ENCODE data around the gene KASH5. TPM values are rescaled to one million over a fixed set of nuclear protein-coding genes. Genes with fewer than 3 reads are reported as not detected.

KASH5 gene
- total and polyA plus RNA-seq, 2 of the 4 experiments (the other 2 are of a cell fraction), result not detected

- ATAC-seq (ENCODE audit: low read depth), result no peak
- Histone ChIP-seq H2AK9ac (replicated peaks; ENCODE audit: low read depth, low read length, poor library complexity) (no peak overlapping the region), H2AK5ac (ENCODE audit: low read depth, low read length) (no peak overlapping the region), H3K27ac (ENCODE audit: insufficient read depth, low read length) (no peak overlapping the region), H3K4me2 (ENCODE audit: low read depth, low read length) (no peak overlapping the region), H3K9me3 (ENCODE audit: control insufficient read depth, insufficient read depth, low read length) (peaks cover 2% of the 10 kb centered on the region; the same call in 1 of the 2 replicates), H3K36me3 (ENCODE audit: control insufficient read depth, insufficient read depth, low read length) (no peaks in the 10 kb centered on the region), H3K9ac (ENCODE audit: low read depth, low read length) (no peak overlapping the region), H3K4me1 (ENCODE audit: control insufficient read depth, insufficient read depth, low read length) (peaks cover 2% of the 10 kb centered on the region; the same call in 1 of the 2 replicates), H4K20me1 (ENCODE audit: insufficient read depth, low read length) (no peaks in the 10 kb centered on the region), H4K5ac (ENCODE audit: low read depth, low read length) (no peak overlapping the region), H3K27me3 (ENCODE audit: control insufficient read depth, insufficient read depth, low read length) (peaks cover 94% of the 10 kb centered on the region), H3K79me1 (ENCODE audit: low read depth in 1 of 2, low read length in 2 of 2) (no peaks in the 10 kb centered on the region), H3K4ac (ENCODE audit: low read depth, low read length) (no peak overlapping the region), H4K91ac (ENCODE audit: insufficient read depth, low read depth, low read length) (no peak overlapping the region), H2BK120ac (ENCODE audit: low read depth, low read length) (no peak overlapping the region), H2AFZ (replicated peaks; ENCODE audit: low read length, poor library complexity) (no peak overlapping the region), H3K23ac (ENCODE audit: low read depth, low read length) (no peak overlapping the region), H3K56ac (ENCODE audit: extremely low read depth, insufficient read depth, low read length) (no peak overlapping the region), H3K9me1 (ENCODE audit: insufficient read depth, low read length) (no peaks in the 10 kb centered on the region), H4K8ac (ENCODE audit: low read depth in 2 of 2, low read length in 2 of 2) (no peak overlapping the region), H3K14ac (replicated peaks; ENCODE audit: low read depth, low read length) (no peak overlapping the region), H2BK20ac (ENCODE audit: low read depth, low read length) (no peak overlapping the region), H3K18ac (ENCODE audit: low read depth, low read length) (no peak overlapping the region), H2BK15ac (ENCODE audit: low read depth, low read length) (no peak overlapping the region), H3K4me3 (ENCODE audit: insufficient read depth, low read depth, low read length) (no peak overlapping the region), H2BK5ac (ENCODE audit: low read depth, low read length, poor library complexity, severe bottlenecking) (no peak overlapping the region)
- in situ Hi-C loops (cut with MboI; ENCODE audit: low sequenced_read_pairs), result no loop called here
- POLR2A ChIA-PET (ENCODE audit: unreplicated experiment), result no interaction called here
- intact Hi-C loops (cut with micrococcal nuclease), result no loop called here
- dilution Hi-C loops (cut with HindIII; ENCODE audit: low sequenced_read_pairs, unreplicated experiment), result no loop called here
- CTCF ChIA-PET, result no interaction called here
- no peak for TF ChIP-seq MXI1 (IDR thresholded peaks at IDR 0.05; ENCODE audit: borderline replicate concordance, low read depth, low read length)
- TF ChIP-seq CTCF (conservative IDR thresholded peaks at IDR 0.05; ENCODE audit: low read depth, low read length), result no peak
- no peak for TF ChIP-seq MAFK (IDR thresholded peaks at IDR 0.05; ENCODE audit: low read depth, low read length)
- no TSS peak for BruUV-seq (replicated peaks)
- WGBS, 2 experiments (ENCODE audit: extremely low coverage in 2 of 2, insufficient read length in 1 of 2), result no CpG with 5 or more reads among the region's 3 CpGs
- no peak for DNase-seq
Observed at GRCh38 chr19:49421878-49422202, 33.8 kb downstream of the KASH5 start.

Data from IMR-90 (cell line).